EL (cell line): ENCODE data around the gene SHISA6.

Experiments used
- DNase-seq: peaks from one replicate; pipeline ENCODE4 v3.0.0-alpha.2; 2016

The SHISA6 gene

DNA sequence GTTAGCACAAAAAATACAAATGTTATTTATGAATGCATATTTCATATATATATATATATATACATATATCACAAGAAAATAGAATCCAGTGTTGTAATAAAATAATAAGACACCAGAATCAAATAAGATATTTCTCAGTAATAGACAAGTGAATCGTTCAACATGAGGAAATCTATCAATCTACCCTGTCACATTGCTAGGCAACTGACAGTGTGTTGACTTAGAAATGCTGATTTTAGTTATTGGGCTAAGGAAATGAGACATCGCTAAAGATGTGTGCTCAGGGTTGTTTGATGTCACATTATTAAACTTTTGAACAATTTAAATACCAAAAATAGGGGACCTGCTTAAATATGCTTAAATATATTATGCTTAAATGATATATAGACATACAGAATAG, 307.4 kb downstream of the SHISA6 start:
- no peak for DNase-seq

DNA sequence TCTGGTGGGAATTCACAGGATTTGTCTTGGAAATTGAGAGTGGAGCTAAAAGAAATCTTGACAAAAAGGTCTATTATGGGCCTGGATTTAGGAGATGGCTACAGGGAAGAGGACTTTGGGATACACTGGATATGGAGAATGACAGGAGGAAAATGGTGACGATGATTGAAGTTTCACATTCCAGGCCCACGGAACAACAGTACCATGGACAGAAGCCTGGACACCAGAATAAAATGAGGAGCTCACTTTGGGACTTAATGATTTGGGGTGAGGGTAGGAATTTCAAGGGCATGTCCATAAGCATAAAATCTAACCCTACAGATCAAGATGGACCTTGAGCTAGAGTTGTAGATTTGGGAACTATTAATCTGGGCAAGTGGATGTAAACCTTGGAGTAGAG, 309.4 kb downstream of the SHISA6 start:
- DNase-seq = no peak

DNA sequence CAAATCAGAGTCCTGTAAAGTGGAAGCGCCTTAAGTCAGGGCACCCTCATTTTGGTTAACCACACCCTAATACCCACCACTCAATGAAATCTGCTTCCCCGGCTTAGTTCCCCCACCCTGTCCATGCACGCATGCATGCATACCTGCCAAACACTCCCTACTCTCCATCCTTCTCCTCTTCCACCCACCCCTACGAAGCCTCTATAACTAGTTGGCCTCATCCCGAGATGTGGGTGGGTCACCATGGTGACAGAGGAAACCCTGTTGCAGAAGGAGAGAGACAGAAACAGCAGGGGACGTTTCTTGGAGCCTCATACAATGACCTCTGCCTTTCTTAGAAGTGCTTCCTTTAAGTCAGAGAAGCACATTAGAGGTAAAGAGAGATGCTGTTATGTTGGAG, 310.4 kb downstream of the SHISA6 start:
- no peak for DNase-seq

DNA sequence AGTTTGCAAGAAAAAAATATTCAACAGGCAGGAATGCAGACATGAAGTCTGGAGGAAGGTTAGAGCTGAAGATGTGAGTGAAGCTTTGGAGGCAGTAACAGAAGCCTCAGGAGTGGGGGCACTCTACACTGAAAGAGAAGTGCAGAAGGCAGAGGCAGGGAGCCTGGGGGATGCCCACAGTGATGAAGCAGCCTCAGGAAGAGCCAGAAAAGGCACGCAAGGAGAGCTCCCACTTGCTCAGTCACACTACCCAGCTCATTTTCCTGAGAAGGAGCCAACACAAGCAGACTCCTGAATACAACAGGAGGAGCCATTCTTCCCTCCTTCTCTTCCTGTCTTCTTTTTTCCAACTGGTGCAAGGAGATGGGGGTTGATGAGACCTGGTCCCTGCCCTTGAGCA, 312.1 kb downstream of the SHISA6 start:
- DNase-seq = no peak

DNA sequence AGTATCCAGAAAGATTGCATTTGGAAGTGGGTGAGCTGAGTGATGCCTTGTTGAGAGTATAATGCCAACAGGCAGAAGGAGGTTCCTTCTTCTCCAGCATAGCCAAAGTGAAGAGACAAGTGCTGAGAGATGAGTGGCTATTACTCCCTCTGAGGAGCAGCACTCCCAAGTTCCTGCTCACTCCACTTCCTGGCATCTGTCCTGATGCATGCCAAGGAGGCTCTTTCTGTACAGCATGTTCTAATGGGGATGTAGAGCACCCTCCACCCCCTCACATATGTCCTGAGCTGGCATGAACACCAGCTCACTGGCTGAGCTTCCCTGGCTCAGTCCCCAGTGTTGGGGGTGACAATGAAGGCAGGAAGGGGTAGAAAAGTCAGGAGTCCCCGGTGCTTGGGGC, 313.0 kb downstream of the SHISA6 start:
- DNase-seq = no peak

DNA sequence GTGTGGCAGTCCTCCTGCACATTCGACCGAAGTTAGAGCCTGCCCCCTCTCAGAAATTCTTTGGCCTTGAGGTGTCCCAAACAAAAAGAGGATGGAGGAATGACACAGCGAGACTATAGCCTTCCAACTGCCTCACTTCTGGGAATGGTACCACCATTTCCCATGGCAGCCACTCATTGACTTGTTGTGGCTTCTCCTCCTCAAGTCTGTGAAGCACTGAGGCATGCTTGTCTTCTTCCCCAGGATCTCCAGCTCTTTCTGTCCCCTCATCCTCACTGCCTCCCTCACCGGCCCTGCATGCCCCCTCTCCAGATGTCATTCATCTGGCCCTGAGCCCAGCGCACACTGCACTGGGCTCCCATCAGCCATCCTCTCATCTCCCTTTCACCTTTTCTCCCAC, 313.5 kb downstream of the SHISA6 start:
- no peak for DNase-seq

DNA sequence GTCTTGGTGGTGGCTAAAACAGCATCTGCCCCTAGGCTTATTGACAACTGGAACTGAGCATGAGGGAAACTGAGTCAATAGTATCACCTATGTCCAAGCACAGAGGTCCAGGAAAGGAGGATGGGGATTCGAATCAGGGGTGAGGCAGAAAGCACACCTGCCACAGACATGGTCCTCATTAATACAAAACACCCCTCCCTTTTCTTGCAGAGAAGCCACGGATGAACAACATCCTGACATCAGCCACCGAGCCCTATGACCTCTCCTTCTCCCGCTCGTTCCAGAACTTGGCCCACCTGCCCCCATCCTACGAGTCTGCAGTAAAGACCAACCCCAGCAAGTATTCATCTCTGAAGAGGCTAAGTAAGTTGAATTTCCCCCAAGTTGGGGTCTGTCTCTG, 314.5 kb downstream of the SHISA6 start:
- DNase-seq = no peak

DNA sequence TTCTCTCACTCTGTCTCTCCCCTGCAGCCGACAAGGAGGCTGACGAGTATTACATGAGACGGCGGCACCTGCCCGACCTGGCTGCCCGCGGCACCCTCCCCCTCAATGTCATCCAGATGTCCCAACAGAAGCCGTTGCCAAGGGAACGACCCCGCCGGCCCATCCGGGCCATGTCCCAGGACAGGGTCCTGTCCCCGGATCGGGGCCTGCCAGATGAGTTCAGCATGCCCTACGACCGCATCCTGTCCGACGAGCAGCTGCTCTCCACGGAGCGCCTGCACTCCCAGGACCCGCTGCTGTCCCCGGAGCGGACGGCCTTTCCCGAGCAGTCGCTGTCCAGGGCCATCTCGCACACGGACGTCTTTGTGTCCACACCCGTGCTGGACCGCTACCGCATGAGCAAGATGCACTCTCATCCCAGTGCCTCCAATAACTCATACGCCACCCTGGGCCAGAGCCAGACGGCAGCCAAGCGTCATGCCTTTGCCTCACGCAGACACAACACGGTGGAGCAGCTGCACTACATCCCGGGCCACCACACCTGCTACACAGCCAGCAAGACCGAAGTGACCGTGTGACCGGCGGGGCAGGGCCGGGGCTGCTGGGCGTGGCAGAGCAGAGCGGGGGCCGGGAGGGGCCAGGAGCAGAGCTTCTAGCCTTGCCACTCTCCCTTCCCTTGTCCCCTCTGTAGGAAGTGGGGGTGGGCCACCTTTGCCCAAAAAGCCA, 316.9 kb downstream of the SHISA6 start:
- no peak for DNase-seq

DNA sequence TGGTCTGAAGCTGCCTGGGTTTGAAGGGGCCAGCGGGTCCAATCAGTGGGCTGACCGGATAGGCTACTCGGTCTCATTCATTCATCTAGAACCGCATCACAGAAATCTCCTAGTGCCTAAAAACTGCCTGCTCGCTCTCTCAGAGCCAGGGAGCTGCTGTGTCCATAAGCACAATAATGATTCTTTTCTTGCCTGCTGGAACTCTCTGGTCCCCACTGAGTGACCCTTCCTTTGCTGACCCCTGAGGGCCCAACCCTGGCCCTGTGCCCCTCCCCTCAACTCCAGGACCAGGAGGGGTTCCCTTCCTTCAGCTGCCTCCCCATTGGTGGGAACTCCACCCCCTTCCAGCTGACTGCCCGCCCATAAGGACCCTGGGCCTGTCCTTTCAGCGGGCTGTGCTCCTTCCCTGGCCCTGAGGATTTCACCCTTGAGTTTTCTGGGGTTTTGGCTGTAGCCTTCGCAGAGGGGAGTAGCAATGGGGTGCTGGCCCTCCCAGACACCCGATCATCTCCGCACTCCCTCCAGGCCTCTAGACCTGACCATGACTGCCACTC, 317.7 kb downstream of the SHISA6 start:
- no peak for DNase-seq

DNA sequence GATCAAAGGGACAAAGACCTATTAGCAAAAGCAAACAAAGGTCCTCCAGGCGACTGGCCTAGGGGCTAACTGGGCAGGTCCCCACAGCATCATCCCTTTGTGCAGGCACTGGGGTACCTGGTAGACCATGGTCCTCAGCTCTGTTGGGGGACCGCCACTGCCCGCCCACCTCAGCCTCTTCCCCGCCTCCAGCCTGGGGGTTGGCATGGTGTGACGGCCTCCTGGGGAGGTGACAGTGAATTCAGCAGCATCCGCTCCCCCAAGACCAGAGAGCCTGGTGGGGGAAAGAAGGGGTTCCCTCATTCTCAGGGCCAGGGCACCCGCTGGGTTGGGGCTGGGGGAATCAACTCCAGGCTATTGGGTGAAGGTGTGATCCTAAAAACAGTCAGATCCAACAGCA, 318.6 kb downstream of the SHISA6 start:
- DNase-seq = no peak

DNA sequence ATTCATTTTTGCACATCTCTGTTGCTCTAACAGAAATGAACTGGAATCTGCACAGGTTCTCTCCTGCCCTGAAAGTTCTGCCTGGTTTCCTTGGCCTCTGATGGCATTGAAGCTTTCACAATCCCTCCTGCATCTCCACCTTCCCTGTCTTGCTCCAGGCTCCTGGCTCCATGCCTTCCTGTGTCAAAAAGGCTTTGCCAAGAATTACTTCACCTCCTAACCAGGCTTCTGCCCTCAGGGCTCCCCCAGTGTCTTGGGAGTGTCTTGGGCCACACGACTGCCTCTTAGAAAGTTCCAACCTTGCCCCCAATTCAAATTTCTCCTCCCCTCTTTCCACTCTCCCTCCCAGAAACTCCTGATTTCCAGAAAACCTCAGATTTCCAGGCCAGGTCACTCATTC, 320.3 kb downstream of the SHISA6 start:
- no peak for DNase-seq

DNA sequence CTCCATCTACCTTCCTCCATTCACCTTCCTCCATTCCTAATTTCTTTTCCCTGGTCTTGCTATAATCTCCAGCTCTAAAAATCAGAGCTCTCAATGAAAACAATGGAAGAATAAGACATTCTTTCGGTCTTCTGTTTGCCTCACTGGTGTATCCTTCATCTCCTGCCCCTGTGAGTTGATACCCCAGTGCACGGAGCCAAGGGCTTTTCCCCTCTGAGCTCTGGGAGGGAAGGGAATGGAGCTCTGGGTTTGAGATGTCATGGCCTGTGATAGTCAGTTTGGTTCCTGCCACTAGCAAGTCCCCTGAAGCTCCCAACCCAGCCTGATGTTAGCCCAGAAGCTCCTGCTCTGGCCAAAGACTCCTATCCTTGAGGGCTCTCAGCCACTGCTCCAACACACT, 320.7 kb downstream of the SHISA6 start:
- DNase-seq = no peak

DNA sequence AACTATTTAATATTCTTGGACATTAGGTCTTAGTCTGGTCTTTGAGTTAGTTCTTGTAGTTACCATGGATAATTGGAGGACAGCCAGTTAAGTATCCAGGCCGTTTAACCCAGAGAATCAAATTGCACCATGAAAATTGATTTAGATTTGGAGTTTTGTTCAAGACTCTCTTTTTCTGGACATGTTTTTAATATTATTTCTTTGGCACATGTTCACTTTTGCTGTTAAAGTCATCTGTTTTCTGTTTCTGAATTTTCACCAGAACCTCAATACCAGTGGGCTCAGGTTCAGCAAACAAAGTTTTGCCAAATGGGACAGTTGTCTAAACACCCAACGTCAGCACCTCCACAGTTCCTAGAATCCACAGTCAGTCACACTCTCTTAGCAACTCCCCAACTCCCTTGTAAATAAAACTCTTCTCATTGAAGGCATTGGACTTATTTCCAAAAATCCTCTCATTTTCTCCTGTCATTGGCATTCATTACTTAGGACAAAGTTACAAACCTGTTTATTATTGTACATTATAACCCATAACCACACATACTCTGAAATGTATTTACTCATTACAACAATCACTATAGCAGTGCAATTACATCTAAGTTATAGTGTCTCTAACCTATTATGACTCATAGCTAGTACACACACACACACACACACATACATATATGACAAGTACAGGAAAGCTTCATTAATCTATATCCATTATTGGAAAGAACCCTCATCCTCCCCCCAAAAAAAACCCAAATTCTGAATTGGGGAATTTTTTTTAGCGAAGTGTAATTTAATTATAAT, 323.8 kb downstream of the SHISA6 start:
- no peak for DNase-seq

DNA sequence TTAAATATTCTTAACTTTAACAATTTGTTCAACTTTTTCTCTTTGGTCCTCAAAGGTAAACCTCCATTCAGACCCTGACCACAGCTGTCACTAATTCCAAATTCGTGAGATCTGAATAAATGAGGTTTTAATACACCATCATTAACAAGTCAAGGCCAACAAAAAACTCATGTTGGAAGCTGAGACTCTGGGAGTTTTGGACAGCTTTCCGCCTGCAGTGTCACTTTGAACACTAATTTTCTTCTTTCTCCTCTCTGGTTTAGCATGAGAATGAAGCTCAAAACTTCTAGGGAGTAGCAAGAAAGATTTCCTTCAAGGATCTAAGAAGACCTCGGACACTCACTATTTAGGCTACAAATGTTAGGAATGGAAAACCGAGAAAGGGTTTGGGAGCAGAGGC, 324.6 kb downstream of the SHISA6 start:
- no peak for DNase-seq

DNA sequence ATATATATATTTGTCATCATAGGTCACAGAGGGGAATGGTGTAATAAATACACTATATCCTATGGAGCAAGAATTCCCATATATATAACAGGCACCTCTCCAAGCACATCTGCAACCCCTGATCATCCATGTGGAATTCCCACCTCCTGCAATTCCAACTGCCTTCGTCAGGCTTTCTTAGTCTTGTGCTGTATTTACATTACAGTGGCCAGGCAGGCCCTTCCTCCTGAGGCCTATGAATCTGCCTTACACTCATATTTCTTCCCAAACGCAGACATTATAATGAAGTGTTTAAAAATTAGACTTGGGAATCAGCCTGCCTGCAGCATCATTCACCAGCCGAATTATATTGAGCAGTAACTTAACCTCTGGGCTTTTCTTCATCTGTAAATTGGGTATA, 338.0 kb downstream of the SHISA6 start:
- DNase-seq = no peak

DNA sequence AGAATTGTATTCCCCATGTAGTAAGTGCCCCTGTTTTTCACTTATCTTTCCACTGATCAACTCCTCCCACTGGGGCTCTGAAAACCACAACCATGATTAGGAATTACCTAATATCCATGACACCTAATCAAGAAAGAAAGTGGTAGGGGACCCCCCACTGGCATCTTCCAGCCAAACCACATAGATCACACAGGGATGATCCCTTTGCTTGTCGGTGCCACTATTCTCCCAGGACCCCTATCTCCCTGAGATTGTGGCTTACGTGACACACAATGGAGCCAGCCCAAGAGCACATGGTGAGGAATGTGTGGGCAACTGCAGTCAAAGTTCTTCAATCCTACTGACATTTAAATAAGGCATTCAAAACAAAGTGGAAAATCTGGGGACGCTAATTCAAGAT, 339.7 kb downstream of the SHISA6 start:
- no peak for DNase-seq

DNA sequence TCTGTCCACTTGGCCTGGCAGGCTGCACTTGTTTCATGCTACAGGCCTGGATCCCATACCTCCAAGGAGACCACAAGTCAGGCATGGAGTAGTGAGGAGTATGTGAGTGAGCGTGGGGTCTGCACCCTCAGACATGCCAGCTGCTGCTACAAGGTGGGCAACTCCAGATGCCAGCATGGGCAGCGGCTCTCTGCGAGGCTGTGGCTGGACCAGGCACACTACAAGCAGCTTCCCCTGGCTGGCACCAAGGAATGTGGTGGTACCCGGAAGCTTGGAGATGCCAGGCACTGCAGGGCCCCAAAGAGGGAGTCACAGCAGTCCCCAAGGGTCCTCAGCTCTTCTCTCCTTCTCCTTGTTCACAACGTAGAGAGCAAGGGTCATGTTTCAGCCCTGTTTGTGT, 341.2 kb downstream of the SHISA6 start:
- no peak for DNase-seq

DNA sequence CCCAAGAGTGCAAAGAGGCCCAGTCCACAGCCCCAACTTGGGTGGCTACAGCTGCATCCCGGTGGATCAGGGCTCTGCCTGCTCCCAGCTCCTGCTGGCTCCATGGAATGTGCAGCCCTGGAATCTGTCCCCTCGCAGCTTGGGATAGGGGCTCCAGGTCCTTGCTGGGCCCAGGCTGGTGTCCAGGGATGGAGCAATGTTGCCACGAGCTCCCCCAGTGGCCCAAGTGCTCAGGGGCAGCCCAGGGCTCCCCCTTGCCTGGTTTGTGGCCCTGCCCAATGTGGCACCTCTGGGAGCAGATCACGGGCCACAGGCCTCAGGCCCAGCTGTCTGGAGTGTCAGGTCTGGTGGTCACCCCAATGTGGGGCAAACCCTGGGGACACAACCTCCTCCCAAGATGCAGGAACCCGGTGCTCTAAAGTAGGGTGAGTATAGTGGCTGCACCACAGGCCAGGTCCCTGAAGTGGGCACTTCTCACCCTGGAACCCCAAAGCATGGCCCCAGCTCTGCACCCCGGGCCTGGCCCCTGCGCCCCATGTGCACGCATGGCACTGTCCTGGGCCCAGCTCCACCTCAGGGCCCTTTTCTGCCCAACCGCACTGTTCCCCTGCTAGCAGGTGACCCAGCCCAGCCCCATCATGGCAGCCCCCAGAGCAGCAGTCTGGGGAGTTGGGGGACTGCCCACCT, 342.4 kb downstream of the SHISA6 start:
- DNase-seq = no peak

DNA sequence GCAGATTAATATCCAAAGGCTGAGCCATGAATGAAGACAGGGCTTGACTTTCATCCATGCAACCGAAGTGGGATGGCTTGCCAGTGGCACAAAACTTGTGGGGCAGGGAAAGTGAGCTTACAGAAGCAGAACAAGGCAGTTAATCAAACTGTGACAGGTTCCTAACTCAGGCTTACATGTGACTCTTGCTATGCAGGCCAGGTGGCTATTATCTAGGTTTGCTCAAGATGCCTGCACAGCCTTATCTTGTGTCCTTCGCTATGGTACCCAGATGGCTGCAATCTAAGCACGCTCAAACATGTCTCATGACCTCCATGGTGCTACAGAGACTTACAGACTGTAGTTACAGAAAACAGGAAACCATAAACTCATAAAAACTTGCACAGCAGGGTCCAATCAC, 348.7 kb downstream of the SHISA6 start:
- DNase-seq = no peak

DNA sequence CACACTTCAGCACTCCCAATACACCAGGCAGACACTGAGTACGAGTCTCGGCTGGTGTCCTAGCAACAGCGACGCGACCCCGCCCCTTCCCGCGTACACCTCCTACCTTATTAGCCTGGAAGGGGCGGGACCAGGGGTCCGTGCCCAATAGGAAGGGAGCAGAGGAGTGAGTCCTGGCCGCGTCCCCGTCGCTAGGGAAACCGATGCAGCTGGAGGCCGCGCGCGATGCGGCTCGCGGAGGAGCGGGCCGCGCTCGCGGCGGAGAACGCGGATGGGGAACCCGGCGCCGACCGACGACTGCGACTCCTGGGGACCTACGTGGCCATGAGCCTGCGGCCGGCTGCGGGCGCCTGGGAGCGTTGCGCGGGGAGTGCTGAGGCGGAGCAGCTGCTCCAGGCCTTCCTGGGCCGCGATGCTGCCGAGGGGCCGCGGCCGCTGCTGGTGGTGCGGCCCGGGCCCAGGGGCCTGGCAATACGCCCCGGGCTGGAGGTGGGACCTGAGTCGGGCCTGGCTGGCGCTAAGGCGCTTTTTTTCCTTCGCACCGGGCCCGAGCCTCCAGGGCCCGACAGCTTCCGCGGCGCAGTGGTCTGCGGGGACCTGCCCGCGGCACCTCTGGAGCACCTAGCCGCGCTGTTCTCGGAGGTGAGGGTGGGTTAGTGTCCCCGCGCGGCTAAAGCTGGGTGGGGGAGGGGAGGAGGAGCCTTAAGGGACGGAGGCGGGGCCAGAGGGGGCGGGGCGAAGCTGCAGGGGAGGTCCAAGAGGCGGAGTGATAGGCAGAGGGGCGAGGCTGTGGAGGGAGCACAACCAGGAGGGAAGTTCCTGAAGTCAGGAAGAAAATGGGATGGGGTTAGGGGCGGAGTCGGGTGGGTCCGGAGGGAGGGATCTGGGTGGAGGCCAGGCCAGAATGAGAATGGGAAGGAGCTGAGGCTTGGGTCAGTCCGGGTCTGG, 357.5 kb downstream of the SHISA6 start, which contains the start of gene DNAH9:
Gene DNAH9 (plus strand): TSS at position 197 of the 948 bp plus-strand sequence. CDS start 29 bp downstream, at position 226.
- no peak for DNase-seq

DNA sequence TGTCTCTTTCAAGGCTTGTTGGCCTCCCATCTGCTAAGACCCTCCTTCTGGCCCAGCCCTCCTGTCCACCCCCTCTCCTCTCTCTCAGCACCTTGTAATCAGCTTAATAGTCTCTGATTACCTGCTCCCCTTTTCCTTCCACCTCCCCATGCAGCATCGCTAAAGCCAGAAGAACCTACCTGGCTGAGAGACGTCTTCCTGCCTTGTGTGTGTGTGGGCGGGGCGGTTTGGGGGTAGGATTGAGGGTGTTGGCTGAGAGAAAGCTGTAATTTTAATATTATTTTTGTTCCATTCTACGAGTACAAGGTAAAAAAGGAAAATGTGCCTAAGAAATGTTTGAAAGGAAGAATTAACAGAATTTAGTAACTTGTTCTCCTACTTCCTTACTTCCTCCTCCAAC, 360.6 kb downstream of the SHISA6 start:
- DNase-seq = no peak

DNA sequence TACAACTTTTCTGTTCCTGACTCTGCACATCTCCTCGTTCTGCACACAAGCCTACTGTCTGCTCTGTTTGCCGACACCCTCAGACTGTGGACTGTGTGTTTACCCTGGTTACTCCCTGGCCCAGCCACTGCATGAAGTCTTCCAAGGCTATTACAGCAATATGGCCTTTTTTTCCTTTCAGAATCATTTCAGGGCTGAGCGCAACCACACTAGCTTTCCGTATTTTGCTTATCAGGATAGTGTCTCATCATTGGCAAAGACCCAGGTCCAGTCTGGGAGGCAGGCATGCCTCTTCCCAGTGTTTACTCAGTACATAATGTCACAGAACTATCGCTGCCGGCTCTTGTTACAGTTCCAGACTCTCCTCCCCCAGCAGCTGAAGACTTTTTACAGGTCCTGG, 367.4 kb downstream of the SHISA6 start:
- DNase-seq = no peak
